ENCODE data around the gene TRIM14.

The TRIM14 gene

GRCh38 chr9:98069551-98069950, 49.5 kb downstream of the TRIM14 start:
- no peak for DNase-seq
- Histone ChIP-seq H3K9me3 (ENCODE audit: severe bottlenecking) (no peaks in the 10 kb centered on the region), H3K27ac (no peak overlapping the region), H3K4me3 (ENCODE audit: low read depth, low read length) (no peak overlapping the region), H3K27me3 (ENCODE audit: insufficient read depth, low read depth, severe bottlenecking) (no peaks in the 10 kb centered on the region), H3K36me3 (peaks cover 32% of the 10 kb centered on the region)
- TF ChIP-seq CTCF (IDR thresholded peaks at IDR 0.05; ENCODE audit: low read depth, low read length) = no peak

- H3K9me3 ChIP-seq (ENCODE audit: severe bottlenecking) = no peaks in the 10 kb centered on the region
- DNase-seq = no peak
- no peak overlapping the region for H3K27ac ChIP-seq
- no peak overlapping the region for H3K4me3 ChIP-seq (ENCODE audit: low read depth, low read length)
- no peaks in the 10 kb centered on the region for H3K27me3 ChIP-seq (ENCODE audit: insufficient read depth, low read depth, severe bottlenecking)
- H3K36me3 ChIP-seq = peaks cover 56% of the 10 kb centered on the region
- no peak for TF ChIP-seq CTCF (IDR thresholded peaks at IDR 0.05; ENCODE audit: low read depth, low read length)
Observed at GRCh38 chr9:98067184-98067583, 51.8 kb downstream of the TRIM14 start.

GRCh38 chr9:98066235-98066634, 52.8 kb downstream of the TRIM14 start:
- H3K4me3 ChIP-seq (ENCODE audit: low read depth, low read length) = no peak overlapping the region
- DNase-seq = no peak
- H3K36me3 ChIP-seq = peaks cover 64% of the 10 kb centered on the region
- TF ChIP-seq CTCF (IDR thresholded peaks at IDR 0.05; ENCODE audit: low read depth, low read length) = no peak
- no peaks in the 10 kb centered on the region for H3K9me3 ChIP-seq (ENCODE audit: severe bottlenecking)
- no peaks in the 10 kb centered on the region for H3K27me3 ChIP-seq (ENCODE audit: insufficient read depth, low read depth, severe bottlenecking)
- no peak overlapping the region for H3K27ac ChIP-seq

GRCh38 chr9:98064623-98065392, 54.2 kb downstream of the TRIM14 start:
- H3K9me3 ChIP-seq (ENCODE audit: severe bottlenecking) = no peaks in the 10 kb centered on the region
- no peaks in the 10 kb centered on the region for H3K27me3 ChIP-seq (ENCODE audit: insufficient read depth, low read depth, severe bottlenecking)
- no peak for DNase-seq
- H3K27ac ChIP-seq = no peak overlapping the region
- no peak for TF ChIP-seq CTCF (IDR thresholded peaks at IDR 0.05; ENCODE audit: low read depth, low read length)
- H3K36me3 ChIP-seq = peaks cover 68% of the 10 kb centered on the region
- H3K4me3 ChIP-seq (ENCODE audit: low read depth, low read length) = no peak overlapping the region

- Histone ChIP-seq H3K27ac (no peak overlapping the region), H3K36me3 (peaks cover 62% of the 10 kb centered on the region), H3K4me3 (ENCODE audit: low read depth, low read length) (no peak overlapping the region), H3K9me3 (ENCODE audit: severe bottlenecking) (no peaks in the 10 kb centered on the region), H3K27me3 (ENCODE audit: insufficient read depth, low read depth, severe bottlenecking) (no peaks in the 10 kb centered on the region)
- no peak for DNase-seq
- TF ChIP-seq CTCF (IDR thresholded peaks at IDR 0.05; ENCODE audit: low read depth, low read length) = no peak
Observed at GRCh38 chr9:98062161-98062560, 56.9 kb downstream of the TRIM14 start.

All from WERI-Rb-1 (cell line).